ENCODE results near the gene MAD1L1. TPM values are rescaled to one million over a fixed set of nuclear protein-coding genes. Genes with fewer than 3 reads are reported as not detected.

The MAD1L1 gene
- total and polyA plus RNA-seq, 4 donors = 12.8 to 20.7 (median 16.5) TPM

DNA sequence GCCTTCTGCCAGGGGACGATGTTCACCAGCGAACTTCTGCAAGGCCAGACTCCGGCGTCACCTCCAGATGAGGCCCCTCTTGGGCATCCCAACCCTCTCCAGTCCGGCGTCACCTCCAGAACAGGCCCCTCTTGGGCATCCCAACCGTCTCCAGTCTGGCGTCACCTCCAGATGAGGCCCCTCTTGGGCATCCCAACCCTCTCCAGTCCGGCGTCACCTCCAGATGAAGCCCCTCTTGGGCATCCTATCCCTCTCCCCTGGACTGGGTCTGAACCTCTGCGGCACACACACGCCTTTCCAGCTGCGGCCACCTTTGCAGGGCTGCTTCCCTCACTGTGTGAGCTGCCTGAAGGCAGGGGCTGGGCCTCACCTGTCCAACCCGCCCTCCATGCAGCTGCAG is 321.2 kb downstream of the MAD1L1 start:
- Histone ChIP-seq H3K27me3 (ENCODE audit: control insufficient read depth in 4 of 4, insufficient read depth in 4 of 4, low read length in 3 of 4) (no peaks in the 10 kb centered on the region), H3K27ac (ENCODE audit: low read depth in 1 of 2, low read length in 2 of 2) (no peak overlapping the region), H3K9me3 (ENCODE audit: control insufficient read depth in 4 of 4, low read length in 3 of 4) (no peaks in the 10 kb centered on the region), H3K9ac (ENCODE audit: low read depth in 1 of 2, low read length in 2 of 2) (no peak overlapping the region), H3K36me3 (ENCODE audit: control insufficient read depth in 4 of 4, insufficient read depth in 3 of 4, low read depth in 1 of 4, low read length in 3 of 4) (no peaks in the 10 kb centered on the region), H3K4me1 (ENCODE audit: control insufficient read depth in 4 of 4, insufficient read depth in 4 of 4, low read length in 3 of 4) (peaks cover 0 to 10% (median 6%) of the 10 kb centered on the region in 4 donors), H3K4me3 (ENCODE audit: low read depth in 1 of 3, low read length in 3 of 3) (no peak overlapping the region)
- 91% methylated on average over 14 of the region's 14 CpGs for WGBS
- no peak for DNase-seq (ENCODE audit: low spot score)
- TF ChIP-seq, protein P1, sequence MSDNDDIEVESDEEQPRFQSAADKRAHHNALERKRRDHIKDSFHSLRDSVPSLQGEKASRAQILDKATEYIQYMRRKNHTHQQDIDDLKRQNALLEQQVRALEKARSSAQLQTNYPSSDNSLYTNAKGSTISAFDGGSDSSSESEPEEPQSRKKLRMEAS (IDR thresholded peaks at IDR 0.05) = no peak
- TF ChIP-seq, protein P2, sequence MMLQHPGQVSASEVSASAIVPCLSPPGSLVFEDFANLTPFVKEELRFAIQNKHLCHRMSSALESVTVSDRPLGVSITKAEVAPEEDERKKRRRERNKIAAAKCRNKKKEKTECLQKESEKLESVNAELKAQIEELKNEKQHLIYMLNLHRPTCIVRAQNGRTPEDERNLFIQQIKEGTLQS (IDR thresholded peaks at IDR 0.05) = no peak
- TF ChIP-seq JUND (IDR thresholded peaks at IDR 0.05) (no peak), FOXA1 (IDR thresholded peaks at IDR 0.05) (no peak), SP1 (IDR thresholded peaks at IDR 0.05) (no peak), EGR1 (IDR thresholded peaks at IDR 0.05; ENCODE audit: low read depth in 2 of 2) (no peak), TAF1 (conservative IDR thresholded peaks at IDR 0.05) (no peak), RXRA (IDR thresholded peaks at IDR 0.05) (no peak), NR2F2 (IDR thresholded peaks at IDR 0.05) (no peak), GABPA (IDR thresholded peaks at IDR 0.05 in 1 of 2, conservative IDR thresholded peaks at IDR 0.05 in 1 of 2) (no peak), RAD21 (IDR thresholded peaks at IDR 0.05) (no peak), FOXA2 (IDR thresholded peaks at IDR 0.05) (no peak), HNF4A (conservative IDR thresholded peaks at IDR 0.05) (no peak), YY1 (IDR thresholded peaks at IDR 0.05) (no peak), HNF4G (IDR thresholded peaks at IDR 0.05) (no peak)
- TF ChIP-seq, protein P3, sequence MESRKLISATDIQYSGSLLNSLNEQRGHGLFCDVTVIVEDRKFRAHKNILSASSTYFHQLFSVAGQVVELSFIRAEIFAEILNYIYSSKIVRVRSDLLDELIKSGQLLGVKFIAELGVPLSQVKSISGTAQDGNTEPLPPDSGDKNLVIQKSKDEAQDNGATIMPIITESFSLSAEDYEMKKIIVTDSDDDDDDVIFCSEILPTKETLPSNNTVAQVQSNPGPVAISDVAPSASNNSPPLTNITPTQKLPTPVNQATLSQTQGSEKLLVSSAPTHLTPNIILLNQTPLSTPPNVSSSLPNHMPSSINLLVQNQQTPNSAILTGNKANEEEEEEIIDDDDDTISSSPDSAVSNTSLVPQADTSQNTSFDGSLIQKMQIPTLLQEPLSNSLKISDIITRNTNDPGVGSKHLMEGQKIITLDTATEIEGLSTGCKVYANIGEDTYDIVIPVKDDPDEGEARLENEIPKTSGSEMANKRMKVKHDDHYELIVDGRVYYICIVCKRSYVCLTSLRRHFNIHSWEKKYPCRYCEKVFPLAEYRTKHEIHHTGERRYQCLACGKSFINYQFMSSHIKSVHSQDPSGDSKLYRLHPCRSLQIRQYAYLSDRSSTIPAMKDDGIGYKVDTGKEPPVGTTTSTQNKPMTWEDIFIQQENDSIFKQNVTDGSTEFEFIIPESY (IDR thresholded peaks at IDR 0.05) = no peak
- TF ChIP-seq, protein P4, sequence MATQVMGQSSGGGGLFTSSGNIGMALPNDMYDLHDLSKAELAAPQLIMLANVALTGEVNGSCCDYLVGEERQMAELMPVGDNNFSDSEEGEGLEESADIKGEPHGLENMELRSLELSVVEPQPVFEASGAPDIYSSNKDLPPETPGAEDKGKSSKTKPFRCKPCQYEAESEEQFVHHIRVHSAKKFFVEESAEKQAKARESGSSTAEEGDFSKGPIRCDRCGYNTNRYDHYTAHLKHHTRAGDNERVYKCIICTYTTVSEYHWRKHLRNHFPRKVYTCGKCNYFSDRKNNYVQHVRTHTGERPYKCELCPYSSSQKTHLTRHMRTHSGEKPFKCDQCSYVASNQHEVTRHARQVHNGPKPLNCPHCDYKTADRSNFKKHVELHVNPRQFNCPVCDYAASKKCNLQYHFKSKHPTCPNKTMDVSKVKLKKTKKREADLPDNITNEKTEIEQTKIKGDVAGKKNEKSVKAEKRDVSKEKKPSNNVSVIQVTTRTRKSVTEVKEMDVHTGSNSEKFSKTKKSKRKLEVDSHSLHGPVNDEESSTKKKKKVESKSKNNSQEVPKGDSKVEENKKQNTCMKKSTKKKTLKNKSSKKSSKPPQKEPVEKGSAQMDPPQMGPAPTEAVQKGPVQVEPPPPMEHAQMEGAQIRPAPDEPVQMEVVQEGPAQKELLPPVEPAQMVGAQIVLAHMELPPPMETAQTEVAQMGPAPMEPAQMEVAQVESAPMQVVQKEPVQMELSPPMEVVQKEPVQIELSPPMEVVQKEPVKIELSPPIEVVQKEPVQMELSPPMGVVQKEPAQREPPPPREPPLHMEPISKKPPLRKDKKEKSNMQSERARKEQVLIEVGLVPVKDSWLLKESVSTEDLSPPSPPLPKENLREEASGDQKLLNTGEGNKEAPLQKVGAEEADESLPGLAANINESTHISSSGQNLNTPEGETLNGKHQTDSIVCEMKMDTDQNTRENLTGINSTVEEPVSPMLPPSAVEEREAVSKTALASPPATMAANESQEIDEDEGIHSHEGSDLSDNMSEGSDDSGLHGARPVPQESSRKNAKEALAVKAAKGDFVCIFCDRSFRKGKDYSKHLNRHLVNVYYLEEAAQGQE (IDR thresholded peaks at IDR 0.05) = no peak
- TF ChIP-seq, protein P5, sequence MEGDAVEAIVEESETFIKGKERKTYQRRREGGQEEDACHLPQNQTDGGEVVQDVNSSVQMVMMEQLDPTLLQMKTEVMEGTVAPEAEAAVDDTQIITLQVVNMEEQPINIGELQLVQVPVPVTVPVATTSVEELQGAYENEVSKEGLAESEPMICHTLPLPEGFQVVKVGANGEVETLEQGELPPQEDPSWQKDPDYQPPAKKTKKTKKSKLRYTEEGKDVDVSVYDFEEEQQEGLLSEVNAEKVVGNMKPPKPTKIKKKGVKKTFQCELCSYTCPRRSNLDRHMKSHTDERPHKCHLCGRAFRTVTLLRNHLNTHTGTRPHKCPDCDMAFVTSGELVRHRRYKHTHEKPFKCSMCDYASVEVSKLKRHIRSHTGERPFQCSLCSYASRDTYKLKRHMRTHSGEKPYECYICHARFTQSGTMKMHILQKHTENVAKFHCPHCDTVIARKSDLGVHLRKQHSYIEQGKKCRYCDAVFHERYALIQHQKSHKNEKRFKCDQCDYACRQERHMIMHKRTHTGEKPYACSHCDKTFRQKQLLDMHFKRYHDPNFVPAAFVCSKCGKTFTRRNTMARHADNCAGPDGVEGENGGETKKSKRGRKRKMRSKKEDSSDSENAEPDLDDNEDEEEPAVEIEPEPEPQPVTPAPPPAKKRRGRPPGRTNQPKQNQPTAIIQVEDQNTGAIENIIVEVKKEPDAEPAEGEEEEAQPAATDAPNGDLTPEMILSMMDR (IDR thresholded peaks at IDR 0.05; ENCODE audit: low read depth, low read length, missing input control) = no peak
